Brain microvascular endothelial cell (primary cell): ENCODE data around the gene PKN1.
"Not testable (repeated sequence)": the region's sequence is repeated elsewhere in the genome, so short reads cannot be mapped to it uniquely, and the experiment has no call there.

ENCODE experiments used
- DNase-seq: peaks from one replicate; pipeline ENCODE4 v3.0.0-alpha.2; 2020
- H3K27ac ChIP-seq: fragments of 250-450 bp; sonication (Bioruptor Pico); 2 replicates; pipeline ENCODE4 v1.5.1; 2020; ENCODE audit warnings: mild to moderate bottlenecking, moderate library complexity
- H3K27me3 ChIP-seq: fragments of 250-450 bp; sonication (Bioruptor Pico); replicated peaks from 2 replicates; pipeline ENCODE4 v1.5.1; 2020; ENCODE audit warnings: mild to moderate bottlenecking
- H3K36me3 ChIP-seq: fragments of 250-450 bp; sonication (Bioruptor Pico); replicated peaks from 2 replicates; pipeline ENCODE4 v1.5.1; 2020; ENCODE audit warnings: mild to moderate bottlenecking
- H3K4me3 ChIP-seq: 2 replicates; pipeline ENCODE4 v1.5.1; 2011; ENCODE audit warnings: low read depth, mild to moderate bottlenecking, control low read depth, low read length, moderate library complexity
- CTCF ChIP-seq: IDR thresholded peaks from 2 replicates; pipeline ENCODE4 v1.5.1; 2011; ENCODE audit warnings: low read depth, mild to moderate bottlenecking, moderate library complexity, low read length, control low read depth, inconsistent platforms; ENCODE audit errors: missing control alignments
- in situ Hi-C: cut with HindIII; loops from 2 replicates; pipeline ENCODE4 v1.10.0; 2017; ENCODE audit warnings: low sequenced_read_pairs, low pct_ligation_motif_present

Gene PKN1

DNA sequence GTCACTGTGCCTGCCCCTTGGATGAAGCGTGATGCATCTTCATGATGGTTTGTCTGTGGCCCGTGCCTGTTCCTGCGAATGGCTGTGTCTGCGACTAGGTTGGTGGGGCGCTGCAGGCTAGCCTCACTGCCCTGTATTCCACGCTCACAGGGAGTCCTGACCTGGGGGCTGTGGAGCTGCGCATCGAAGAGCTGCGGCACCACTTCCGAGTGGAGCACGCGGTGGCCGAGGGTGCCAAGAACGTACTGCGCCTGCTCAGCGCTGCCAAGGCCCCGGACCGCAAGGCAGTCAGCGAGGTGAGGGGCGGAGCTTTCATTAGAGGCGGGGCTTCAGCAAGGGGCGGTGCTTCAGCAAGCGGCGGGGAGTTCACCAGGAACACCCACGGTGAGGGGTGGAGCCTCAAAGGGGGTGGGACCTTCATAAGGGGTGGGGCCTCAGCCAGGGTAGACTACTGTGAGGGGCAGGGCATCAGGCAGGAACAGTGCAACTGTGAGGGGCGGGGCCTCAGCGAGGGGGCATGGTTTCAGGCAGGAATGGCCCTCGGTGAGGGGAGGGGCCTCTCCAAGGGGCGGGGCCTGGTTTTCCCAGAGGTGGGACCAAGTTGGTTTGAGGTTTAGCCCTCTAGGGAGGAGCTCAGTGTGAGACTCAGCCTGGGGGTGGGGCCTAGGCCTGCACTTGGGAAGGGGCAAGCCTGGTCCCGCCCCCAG, 17.2 kb downstream of the PKN1 start:
- H3K27ac ChIP-seq, result no peak overlapping the region
- TF ChIP-seq CTCF, result no peak
- H3K36me3 ChIP-seq, result peaks cover 67% of the 10 kb centered on the region
- in situ Hi-C loops, result no loop called here
- DNase-seq, result peak; percentile 28
- no peak overlapping the region for H3K4me3 ChIP-seq
- H3K27me3 ChIP-seq, result no peaks in the 10 kb centered on the region

DNA sequence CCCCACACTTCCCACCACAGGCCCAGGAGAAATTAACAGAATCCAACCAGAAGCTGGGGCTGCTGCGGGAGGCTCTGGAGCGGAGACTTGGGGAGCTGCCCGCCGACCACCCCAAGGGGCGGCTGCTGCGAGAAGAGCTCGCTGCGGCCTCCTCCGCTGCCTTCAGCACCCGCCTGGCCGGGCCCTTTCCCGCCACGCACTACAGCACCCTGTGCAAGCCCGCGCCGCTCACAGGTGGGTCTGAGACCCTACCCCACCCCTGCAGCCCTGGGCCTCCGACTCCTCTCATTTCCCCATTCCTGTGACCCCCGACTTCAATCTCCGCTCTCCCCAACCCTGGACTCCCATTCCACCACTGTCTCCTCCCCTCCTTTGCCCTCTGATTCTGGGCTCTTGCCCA, 17.8 kb downstream of the PKN1 start:
- TF ChIP-seq CTCF, result no peak

DNA sequence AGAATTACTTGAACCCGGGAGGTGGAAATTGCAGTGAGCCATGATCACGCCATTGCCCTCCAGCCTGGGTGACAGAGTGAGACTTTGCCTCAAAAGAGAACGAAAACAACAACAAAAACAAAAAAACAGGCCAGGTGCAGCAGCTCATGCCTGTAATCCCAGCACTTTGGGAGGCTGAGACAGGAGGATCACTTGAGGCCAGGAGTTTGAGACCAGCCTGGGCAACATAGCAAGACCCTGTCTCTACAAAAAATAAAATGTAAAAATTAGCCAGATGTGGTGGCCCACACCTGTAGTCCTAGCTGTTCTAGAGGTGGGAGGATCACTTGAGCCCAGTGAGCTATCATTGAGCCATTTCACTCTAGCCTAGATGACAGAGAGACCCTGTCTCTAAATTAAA, 19.2 kb downstream of the PKN1 start:
- H3K27ac ChIP-seq, in situ Hi-C loops, H3K27me3 ChIP-seq, DNase-seq, H3K4me3 ChIP-seq: not testable (repeated sequence)
- peaks cover 52% of the 10 kb centered on the region for H3K36me3 ChIP-seq

More for the DNA sequence above, 17.8 kb downstream of the PKN1 start:
- Histone ChIP-seq H3K27me3 (no peaks in the 10 kb centered on the region), H3K4me3 (no peak overlapping the region), H3K36me3 (peaks cover 67% of the 10 kb centered on the region), H3K27ac (no peak overlapping the region)
- DNase-seq, result no peak
- in situ Hi-C loops, result no loop called here

DNA sequence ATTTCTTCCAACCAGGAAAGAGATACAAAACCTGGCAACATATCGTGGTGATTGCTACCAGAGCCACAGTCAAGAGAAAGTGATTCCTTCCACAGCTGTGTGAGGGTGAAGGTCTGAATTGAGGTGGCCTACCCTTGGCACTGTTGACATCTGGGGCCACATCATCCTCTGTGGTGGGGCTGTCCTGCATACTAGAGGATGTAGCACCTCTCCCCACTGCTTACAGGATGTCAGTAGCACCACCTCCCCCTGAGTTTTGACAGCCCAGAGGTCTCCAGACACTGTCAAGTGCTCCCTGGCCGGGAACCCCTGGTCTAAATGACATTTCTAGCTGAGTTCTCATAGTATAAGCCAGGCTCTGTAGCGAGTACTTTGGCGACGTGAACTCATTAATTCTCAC, 26.6 kb downstream of the PKN1 start:
- no peak for TF ChIP-seq CTCF
- H3K27me3 ChIP-seq, result no peaks in the 10 kb centered on the region
- peaks cover 36% of the 10 kb centered on the region for H3K36me3 ChIP-seq
- H3K4me3 ChIP-seq, result no peak overlapping the region
- DNase-seq, result no peak
- H3K27ac ChIP-seq, result no peak overlapping the region
- in situ Hi-C loops, result no loop called here

DNA sequence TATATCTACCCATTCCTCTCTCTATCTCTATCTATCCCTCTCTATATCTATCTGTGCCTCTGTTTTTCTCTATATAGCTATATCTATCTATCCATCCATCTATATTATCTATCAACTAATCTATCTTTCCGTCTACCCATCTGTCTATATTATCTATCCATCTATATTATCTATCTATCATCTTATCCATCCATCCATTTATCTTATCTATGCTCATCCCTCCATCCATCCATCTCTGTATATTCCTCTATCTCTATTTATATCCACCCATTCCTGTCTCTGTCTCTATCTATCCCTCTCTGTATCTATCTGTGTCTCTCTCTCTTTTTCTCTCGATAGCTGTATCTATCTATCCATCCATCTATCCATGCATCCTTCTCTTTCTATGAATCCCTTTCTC, 27.8 kb downstream of the PKN1 start:
- Histone ChIP-seq H3K36me3 (peaks cover 37% of the 10 kb centered on the region), H3K27ac (no peak overlapping the region), H3K4me3 (no peak overlapping the region), H3K27me3 (no peaks in the 10 kb centered on the region)
- no peak for TF ChIP-seq CTCF
- no peak for DNase-seq
- in situ Hi-C loops, result no loop called here

- in situ Hi-C loops, H3K27me3 ChIP-seq, DNase-seq, H3K4me3 ChIP-seq, H3K27ac ChIP-seq: not testable (repeated sequence)
- H3K36me3 ChIP-seq, result peaks cover 43% of the 10 kb centered on the region
Observed at GRCh38 chr19:14462401-14462800, 29.3 kb downstream of the PKN1 start.

- DNase-seq, result no peak
- no peak overlapping the region for H3K27ac ChIP-seq
- no peaks in the 10 kb centered on the region for H3K27me3 ChIP-seq
- TF ChIP-seq CTCF, result no peak
- in situ Hi-C loops, result no loop called here
- no peak overlapping the region for H3K4me3 ChIP-seq
- peaks cover 47% of the 10 kb centered on the region for H3K36me3 ChIP-seq
Observed at GRCh38 chr19:14463747-14464146, 30.6 kb downstream of the PKN1 start.
